H1 (cell line): ENCODE results near the gene RABEPK.

ENCODE experiments used
- ASH2L ChIP-seq: fragments of 200-600, 300-600 bp; sonication (generic); IDR thresholded peaks from one replicate; pipeline ENCODE4 v1.7.1; 2017; ENCODE audit warnings: low read length
- EZH2 ChIP-seq: fragments of 200-600 bp; sonication (generic); IDR thresholded peaks from 2 replicates; pipeline ENCODE4 v1.7.1; 2012; ENCODE audit warnings: low read depth, mild to moderate bottlenecking, moderate library complexity, low read length, inconsistent platforms; ENCODE audit not compliant: severe bottlenecking
- GTF2F1 ChIP-seq: IDR thresholded peaks from 2 replicates; pipeline ENCODE4 v1.6.1; 2012; ENCODE audit warnings: low read depth, low read length, improper control_type of control experiment, borderline replicate concordance
- HDAC6 ChIP-seq: IDR thresholded peaks from one replicate; pipeline ENCODE4 v1.7.1; 2012; ENCODE audit warnings: low read depth, mild to moderate bottlenecking, inconsistent platforms, low read length, moderate library complexity
- MAFK ChIP-seq: IDR thresholded peaks from 2 replicates; pipeline ENCODE4 v1.6.1; 2012; ENCODE audit warnings: low read depth, mild to moderate bottlenecking, improper control_type of control experiment, low read length
- RFX5 ChIP-seq: IDR thresholded peaks from 2 replicates; pipeline ENCODE4 v1.6.1; 2011; ENCODE audit warnings: low read depth, low read length, improper control_type of control experiment, borderline replicate concordance
- TEAD4 ChIP-seq: IDR thresholded peaks from 2 replicates; pipeline ENCODE4 v1.6.1; 2012; ENCODE audit warnings: low read depth, low read length, inconsistent platforms, mixed read lengths
- TF ChIP-seq, protein P1 (sequence below), 3 experiments: IDR thresholded peaks; 1 replicate in 2 of 3; 2 replicates in 1 of 3; pipeline versions ENCODE4 v1.5.1 to v1.6.1; 2011; ENCODE audit warnings: low read length in 3 of 3, mild to moderate bottlenecking in 3 of 3, inconsistent platforms in 2 of 3, low read depth in 1 of 3, moderate library complexity in 1 of 3; ENCODE audit not compliant: insufficient read depth in 1 of 3; ENCODE audit errors: control extremely low read depth in 1 of 3

DNA sequence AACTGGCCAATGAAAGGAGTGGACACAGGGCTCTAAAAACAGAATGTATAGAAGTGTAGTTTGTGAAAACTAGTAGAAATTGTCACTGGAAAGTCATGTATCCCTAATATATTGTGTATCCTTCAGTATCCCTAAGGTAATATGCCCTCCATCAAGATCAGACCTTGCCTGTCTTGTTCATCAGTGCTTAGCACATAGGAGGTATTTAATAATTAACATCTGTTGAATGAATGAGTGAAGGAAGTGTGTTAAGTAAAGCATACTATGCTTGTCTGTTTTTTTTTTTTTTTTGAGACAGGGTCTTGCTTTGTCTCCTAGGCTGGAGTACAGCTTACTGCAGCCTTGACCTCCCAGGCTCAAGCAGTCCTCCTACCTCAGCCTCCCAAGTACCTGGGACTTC is 77.1 kb downstream of the RABEPK start:
- TF ChIP-seq, protein P1, sequence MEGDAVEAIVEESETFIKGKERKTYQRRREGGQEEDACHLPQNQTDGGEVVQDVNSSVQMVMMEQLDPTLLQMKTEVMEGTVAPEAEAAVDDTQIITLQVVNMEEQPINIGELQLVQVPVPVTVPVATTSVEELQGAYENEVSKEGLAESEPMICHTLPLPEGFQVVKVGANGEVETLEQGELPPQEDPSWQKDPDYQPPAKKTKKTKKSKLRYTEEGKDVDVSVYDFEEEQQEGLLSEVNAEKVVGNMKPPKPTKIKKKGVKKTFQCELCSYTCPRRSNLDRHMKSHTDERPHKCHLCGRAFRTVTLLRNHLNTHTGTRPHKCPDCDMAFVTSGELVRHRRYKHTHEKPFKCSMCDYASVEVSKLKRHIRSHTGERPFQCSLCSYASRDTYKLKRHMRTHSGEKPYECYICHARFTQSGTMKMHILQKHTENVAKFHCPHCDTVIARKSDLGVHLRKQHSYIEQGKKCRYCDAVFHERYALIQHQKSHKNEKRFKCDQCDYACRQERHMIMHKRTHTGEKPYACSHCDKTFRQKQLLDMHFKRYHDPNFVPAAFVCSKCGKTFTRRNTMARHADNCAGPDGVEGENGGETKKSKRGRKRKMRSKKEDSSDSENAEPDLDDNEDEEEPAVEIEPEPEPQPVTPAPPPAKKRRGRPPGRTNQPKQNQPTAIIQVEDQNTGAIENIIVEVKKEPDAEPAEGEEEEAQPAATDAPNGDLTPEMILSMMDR (IDR thresholded peaks at IDR 0.05; ENCODE audit: control extremely low read depth in 1 of 3, insufficient read depth in 1 of 3, low read depth in 1 of 3, low read length in 3 of 3), result no peak
- TF ChIP-seq MAFK (no peak), GTF2F1 (no peak), TEAD4 (no peak), ASH2L (no peak), RFX5 (no peak), EZH2 (no peak), HDAC6 (no peak)
